Astrocyte of the cerebellum (primary cell): ENCODE data around the gene FCGR1A.
"Not testable (repeated sequence)": the region's sequence is repeated elsewhere in the genome, so short reads cannot be mapped to it uniquely, and the experiment has no call there.

Experiments
- DNase-seq: peaks from one replicate; pipeline ENCODE4 v3.0.0-alpha.2; 2011; ENCODE audit warnings: low read depth
- H3K4me3 ChIP-seq: 2 replicates; pipeline ENCODE4 v1.5.1; 2011; ENCODE audit warnings: mild to moderate bottlenecking, low read depth, low read length, moderate library complexity
- in situ Hi-C: cut with HindIII; loops from 2 replicates; pipeline ENCODE4 v1.10.0; 2017; ENCODE audit warnings: low sequenced_read_pairs
- TF ChIP-seq, protein P1 (sequence below): IDR thresholded peaks from 2 replicates; pipeline ENCODE4 v1.5.1; 2012; ENCODE audit warnings: low read length, low read depth, moderate library complexity, mild to moderate bottlenecking; ENCODE audit errors: missing control alignments

The FCGR1A gene

DNA sequence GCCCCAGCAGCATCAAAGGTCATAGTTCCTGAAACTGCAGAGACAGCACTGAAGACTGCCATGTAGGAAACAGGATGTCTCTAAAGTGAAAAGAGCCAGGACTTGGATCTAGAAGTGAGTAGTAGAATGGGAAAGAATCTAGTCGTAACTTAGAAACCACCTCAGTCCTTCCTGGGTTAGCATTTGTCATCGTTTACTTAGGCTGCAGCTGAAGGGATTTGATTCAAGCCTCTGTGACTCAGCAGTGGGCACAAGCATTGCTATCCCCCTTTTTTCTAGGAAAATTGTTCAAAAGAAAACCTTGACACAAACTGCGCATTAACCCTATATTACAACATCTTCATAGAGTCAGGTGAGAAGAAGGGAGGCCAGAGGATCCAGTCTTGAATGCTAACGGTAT lies 11.8 kb upstream of the FCGR1A start:
- in situ Hi-C loops, DNase-seq, H3K4me3 ChIP-seq: not testable (repeated sequence)

DNA sequence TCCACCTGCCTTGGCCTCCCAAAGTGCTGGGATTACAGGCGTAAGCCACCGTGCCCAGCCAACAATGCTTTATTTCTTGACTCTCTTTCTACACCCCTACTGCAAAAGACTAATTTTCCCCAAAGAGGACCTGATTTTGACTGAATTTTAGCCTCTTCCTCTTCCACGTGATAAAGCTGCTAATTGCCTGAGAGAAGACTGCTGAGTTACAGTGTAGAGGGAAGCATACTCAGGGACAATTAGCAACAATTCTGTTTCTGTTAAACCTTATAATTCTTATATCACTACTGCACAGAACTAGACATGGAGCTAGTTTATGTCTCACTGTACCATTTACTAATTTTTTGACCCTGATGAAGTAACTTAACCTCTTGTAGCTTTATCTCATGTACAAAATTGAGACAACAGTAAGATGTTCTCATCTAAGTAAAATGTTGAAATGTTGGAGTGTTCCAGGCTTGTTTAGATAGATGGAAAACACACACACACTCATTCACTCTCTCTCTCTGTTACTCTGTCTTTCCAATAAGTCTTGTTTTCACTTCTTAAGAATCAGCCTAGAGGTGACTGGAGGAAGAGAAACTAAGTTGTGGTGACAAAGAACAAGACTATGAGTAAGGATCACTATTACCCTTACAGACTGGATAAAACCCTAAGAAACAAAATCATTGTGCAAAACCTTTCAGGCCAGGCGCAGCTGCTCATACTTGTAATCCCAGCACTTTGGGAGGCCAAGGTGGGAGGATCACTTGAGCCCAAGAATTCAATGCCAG lies 10.7 kb upstream of the FCGR1A start:
- DNase-seq, H3K4me3 ChIP-seq, in situ Hi-C loops: not testable (repeated sequence)

DNA sequence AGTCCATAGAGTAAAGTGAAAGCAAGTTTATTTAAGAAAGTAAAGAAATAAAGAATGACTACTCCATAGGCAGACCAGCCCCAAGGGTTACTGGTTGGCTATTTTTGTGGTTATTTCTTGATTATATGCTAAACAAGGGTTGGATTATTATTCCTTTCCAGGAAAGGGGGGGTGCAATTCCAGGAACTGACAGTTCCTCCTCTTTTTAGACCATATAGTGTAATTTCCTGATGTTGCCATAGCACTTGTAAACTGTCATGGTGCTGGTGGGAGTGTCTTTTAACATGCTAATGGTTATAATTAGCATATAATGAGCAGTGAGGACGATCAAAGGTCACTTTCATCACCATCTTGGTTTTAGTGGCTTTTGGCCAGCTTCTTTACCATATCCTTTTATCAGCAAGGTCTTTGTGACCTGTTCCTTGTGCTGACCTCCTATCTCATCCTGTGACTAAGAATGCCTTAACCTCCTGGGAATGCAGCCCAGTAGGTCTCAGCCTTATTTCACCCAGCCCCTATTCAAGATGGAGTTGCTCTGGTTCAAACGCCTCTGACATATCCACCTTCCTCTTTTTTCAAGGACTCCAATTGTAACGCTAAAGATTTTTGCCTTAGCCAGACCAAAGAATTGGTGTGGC lies 6.9 kb upstream of the FCGR1A start:
- DNase-seq, H3K4me3 ChIP-seq, in situ Hi-C loops: not testable (repeated sequence)

DNA sequence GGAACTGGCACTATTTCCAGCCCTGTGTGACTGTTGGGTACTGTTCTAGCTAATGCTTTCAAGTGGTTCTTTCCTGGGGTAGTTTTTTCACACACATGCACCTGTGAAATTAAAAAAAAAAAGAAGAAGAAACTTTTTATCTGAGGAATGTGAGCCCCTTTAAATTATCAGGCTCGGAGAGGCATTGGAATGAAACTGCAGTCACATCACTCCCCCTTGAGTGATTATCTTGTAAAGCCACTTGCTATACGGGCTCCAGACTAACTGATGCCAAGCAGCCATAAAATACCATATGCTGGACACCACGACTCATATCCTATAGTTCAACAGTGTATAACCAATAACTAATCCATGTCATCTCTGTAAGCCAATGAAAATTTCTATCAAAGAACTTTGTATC lies 5.4 kb upstream of the FCGR1A start:
- in situ Hi-C loops, DNase-seq, H3K4me3 ChIP-seq: not testable (repeated sequence)

DNA sequence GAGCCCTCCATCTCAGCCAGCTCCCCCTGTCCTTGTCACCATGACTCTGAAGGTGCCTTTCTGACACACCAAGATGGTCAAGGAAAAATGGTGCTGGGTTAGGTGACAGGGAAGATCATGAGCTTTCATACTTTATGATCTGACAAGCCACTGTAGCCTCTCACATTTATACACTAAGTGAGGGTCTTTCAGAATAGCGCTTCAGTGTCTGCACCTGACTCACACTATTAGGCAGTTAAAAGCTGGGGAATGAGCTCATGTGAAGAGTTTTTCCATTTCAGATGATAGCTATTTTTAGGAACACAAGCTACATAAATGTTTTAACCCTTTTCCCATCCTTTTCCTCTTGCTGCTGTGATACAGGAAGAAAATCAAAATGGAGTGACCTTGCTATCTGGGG lies 4.2 kb upstream of the FCGR1A start:
- in situ Hi-C loops, H3K4me3 ChIP-seq, DNase-seq: not testable (repeated sequence)

DNA sequence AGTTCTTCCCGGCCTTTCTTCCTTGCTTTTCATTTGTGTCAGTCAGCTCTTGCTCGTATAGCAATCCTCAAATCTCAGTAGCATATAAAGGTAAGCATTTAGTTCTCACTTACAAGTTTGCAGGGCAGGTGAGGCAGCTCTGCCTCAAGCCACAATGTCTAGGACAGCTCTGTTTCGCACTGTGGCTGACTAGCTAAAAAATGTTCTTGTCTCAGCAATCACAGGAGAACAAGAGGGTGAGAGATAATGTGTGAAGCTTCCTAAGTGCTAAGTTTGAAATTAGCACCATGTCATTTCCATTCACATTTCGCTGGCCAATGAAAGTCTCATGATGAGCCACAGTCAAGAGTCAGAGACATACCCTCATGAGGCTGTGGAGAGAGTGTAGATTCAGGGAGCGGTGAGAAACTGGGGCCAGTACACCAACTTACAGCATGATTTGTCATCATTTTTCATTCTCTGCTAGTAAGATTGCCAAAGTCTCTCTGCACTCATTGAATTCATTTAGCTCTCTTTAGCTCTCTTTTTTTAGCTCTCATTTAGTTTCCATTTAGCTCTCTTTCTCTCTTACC lies 995 bp upstream of the FCGR1A start:
- DNase-seq, in situ Hi-C loops, H3K4me3 ChIP-seq: not testable (repeated sequence)

DNA sequence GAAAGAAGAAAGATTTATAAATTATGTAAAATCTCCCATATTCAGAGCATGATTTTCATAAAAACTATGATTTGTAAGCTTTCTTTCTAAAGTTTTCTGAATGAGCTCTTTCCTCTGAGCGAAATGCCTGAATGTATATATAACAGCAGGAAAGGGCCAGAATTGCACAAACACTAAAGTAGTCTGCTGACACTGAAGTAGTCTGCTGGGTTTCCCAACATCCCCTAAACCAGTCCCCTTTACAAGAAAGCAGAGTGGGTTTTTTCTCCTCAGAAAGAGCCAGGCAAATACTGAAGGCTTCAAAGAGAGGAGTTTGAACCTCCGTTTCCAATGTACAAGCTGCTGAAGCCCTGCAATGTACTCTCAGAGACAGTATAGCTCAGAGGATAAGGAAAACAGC lies 795 bp downstream of the FCGR1A start:
- H3K4me3 ChIP-seq, in situ Hi-C loops, DNase-seq: not testable (repeated sequence)

DNA sequence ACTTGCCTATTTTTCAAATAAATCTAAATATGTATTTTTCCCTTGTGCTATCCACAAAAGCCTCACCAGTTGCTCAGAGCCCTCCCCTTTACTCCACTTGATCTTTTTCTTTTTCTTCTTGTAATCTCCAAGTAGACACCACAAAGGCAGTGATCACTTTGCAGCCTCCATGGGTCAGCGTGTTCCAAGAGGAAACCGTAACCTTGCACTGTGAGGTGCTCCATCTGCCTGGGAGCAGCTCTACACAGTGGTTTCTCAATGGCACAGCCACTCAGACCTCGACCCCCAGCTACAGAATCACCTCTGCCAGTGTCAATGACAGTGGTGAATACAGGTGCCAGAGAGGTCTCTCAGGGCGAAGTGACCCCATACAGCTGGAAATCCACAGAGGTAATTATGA lies 1.4 kb downstream of the FCGR1A start:
- H3K4me3 ChIP-seq, in situ Hi-C loops, DNase-seq: not testable (repeated sequence)

DNA sequence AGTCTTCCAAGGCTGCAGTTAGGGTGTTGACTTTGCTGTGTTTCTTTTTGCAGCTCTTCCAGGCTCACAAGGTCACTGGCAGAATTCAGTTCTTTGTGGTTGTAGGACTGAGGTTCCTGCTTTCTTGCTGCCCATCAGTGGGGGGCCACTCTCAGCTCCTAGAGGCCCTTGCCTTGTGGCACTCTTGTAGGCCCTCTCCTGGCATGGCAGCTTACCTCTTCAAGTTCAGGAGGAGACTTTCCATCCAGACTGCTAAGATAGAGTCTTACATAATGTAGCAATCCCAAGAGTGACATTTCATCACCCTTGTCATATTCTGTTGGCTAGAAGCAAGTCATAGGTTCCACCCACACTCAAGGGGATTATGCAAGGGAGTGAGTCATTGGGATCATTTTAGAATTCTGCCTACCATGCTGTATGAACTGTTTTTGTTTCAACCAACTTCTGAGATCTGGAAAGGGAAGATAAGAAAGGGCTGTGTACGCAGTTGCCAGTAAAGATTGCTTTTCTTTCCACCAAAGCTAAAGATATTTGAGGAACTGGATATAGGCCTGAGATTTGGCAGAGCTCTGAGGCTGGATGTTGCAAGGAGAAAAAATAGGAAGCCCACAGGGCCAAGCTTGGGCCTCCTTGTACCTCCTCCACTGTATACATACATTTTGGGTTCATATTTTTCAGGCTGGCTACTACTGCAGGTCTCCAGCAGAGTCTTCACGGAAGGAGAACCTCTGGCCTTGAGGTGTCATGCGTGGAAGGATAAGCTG lies 5.4 kb downstream of the FCGR1A start:
- in situ Hi-C loops, DNase-seq, H3K4me3 ChIP-seq: not testable (repeated sequence)

DNA sequence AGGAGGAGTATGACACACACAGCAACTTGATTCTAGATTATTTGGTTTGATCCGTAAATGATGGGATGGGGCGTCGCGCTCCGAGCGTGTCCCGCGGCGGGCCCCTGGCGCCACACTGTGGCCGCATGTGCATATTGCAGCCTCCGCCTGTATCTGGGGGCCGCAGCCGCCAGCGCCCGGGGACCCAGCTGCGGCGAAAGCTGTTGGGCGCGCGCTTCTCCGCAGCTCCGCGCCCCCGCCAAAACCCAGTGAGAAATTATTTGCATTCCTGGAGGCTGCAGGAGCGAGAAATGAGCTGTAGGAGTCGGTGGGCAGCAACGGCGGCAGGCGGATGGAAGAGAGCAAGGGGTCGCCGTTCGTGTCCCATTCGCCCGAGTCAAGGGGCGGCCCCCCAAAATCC lies 10.0 kb downstream of the FCGR1A start:
- DNase-seq, in situ Hi-C loops: not testable (repeated sequence)
- TF ChIP-seq, protein P1, sequence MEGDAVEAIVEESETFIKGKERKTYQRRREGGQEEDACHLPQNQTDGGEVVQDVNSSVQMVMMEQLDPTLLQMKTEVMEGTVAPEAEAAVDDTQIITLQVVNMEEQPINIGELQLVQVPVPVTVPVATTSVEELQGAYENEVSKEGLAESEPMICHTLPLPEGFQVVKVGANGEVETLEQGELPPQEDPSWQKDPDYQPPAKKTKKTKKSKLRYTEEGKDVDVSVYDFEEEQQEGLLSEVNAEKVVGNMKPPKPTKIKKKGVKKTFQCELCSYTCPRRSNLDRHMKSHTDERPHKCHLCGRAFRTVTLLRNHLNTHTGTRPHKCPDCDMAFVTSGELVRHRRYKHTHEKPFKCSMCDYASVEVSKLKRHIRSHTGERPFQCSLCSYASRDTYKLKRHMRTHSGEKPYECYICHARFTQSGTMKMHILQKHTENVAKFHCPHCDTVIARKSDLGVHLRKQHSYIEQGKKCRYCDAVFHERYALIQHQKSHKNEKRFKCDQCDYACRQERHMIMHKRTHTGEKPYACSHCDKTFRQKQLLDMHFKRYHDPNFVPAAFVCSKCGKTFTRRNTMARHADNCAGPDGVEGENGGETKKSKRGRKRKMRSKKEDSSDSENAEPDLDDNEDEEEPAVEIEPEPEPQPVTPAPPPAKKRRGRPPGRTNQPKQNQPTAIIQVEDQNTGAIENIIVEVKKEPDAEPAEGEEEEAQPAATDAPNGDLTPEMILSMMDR = peak; percentile 33
- H3K4me3 ChIP-seq = peak overlapping the region; percentile 41

DNA sequence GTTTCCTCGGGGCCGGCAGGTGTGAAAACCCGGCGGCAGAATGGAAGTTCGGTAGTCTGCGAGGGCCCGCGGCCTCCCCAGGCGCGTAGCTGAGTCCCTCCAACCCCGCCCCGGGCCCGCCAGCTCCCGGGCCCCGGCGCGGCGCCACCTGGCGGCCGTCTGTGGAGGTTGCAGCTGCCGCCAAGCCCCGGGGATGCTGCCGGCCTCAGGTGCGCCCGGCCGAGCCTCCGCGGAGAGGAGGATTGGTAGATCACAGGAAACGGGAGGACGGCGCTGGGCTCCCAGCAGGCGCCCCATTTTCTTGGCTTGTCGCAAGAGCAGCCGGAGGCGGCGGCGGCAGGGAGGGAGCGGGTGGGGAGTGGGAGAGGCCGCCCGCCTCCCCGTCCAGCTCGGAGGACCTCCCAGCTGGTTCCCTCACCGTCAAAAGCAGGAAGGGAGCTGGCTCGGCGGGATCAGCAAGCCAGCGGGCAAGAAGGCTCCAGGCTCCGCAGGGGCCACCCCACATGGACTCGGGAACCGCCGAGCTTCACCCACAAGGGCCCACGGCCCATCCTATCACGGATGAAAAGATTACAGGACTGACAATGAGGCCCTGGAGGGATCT lies 10.5 kb downstream of the FCGR1A start:
- TF ChIP-seq, protein P1 = peak; percentile 41
- DNase-seq, in situ Hi-C loops: not testable (repeated sequence)
- peak overlapping the region; percentile 41 for H3K4me3 ChIP-seq

DNA sequence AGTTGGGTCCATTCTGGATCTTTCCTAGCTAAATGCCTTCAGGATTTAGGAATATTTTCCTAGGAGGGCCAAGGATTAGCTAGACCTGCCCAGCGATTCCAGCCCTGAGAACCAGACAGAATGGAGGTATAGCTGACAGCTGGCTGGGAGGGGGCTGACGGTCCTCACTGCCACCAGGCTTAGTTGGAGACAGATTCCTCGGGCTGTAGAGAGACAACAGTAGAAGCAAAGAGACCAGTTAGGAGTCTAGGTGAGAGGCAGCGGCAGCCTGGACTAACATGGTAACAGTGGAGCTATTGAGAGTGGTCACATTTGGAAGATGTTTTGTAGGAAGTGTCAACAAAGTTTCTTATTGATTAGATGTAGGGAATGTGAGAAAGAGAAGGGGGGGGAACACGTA lies 11.4 kb downstream of the FCGR1A start:
- in situ Hi-C loops, DNase-seq, H3K4me3 ChIP-seq: not testable (repeated sequence)

DNA sequence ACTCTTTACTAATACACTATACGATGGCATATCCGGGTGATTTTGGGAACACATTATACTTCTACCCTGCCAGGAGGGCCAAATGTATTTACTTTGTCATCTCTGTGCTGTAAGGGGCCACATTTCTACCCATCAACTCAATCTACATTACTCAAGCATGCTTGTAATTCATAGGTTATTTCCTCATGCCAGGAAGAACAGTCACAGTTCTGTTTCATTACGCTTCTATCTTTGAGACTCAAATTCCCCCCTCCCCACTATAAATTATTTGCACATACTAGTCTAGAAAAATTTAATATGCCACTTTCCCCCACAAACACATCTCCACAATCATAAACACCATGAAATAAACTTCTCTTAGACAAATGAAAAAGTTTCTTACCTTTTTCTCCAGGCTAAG lies 19.1 kb downstream of the FCGR1A start:
- DNase-seq, in situ Hi-C loops: not testable (repeated sequence)

DNA sequence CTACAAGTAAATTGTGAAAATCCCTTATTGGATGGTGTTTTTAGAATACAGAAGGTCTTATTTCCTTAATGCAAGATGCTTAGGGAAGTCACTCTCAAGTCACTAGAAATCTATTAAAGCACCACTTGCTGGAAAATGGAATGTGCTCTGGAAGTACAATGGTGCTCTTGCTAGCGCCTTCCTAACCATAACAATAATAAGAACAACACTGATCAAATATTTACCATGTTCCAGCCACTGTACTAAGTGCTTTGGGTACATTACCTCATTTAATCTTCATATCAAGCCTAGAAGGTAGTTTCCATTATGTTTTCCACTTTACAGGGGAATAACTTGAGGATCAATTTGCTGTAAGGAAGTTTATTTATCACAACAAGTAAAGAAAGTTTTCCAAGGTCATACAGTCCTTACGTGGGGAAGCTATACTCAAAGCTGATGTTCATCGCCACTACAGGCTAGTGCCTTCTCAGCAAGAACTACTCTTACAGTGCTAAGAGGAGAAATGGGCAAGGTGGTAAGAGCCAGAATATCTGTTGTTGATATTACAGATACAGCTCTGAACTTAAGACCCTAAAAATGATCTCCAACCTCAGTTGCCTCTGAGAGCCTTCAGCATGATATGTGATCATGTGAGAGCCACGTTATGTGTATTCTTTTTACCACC lies 22.1 kb downstream of the FCGR1A start:
- DNase-seq, in situ Hi-C loops, H3K4me3 ChIP-seq: not testable (repeated sequence)

More for the DNA sequence above, 19.1 kb downstream of the FCGR1A start:
- not testable (repeated sequence) for H3K4me3 ChIP-seq
